ENCODE data around the gene PRSS37. TPM values are rescaled to one million over a fixed set of nuclear protein-coding genes. Genes with fewer than 3 reads are reported as not detected.

Gene PRSS37
- not detected in 2 replicates for total RNA-seq (ENCODE audit: low replicate concordance)

GRCh38 chr7:141841385-141841784 is at the start of gene PRSS37:
TSS of gene PRSS37 (minus strand) at chr7:141841485. CDS start at chr7:141841049, 436 bp downstream.

GRCh38 chr7:141789917-141790316 is 51.4 kb downstream of the PRSS37 start, which contains the start of gene TAS2R5:
TSS of gene TAS2R5 (plus strand) at chr7:141790217. CDS start at chr7:141790362, 145 bp downstream.

Other genes starting within 250 kb of the PRSS37 start
- gene DENND11, start 139.3 kb downstream of the PRSS37 start, total RNA-seq (ENCODE audit: low replicate concordance) = 7.2 and 13.7 TPM in 2 replicates
- gene WEE2, start 133.1 kb downstream of the PRSS37 start, total RNA-seq (ENCODE audit: low replicate concordance) = not detected in 2 replicates
- gene SSBP1, start 103.1 kb downstream of the PRSS37 start, total RNA-seq (ENCODE audit: low replicate concordance) = 77.3 and 178 TPM in 2 replicates
- gene TAS2R3, start 77.4 kb downstream of the PRSS37 start, total RNA-seq (ENCODE audit: low replicate concordance) = 0.68 and 1.8 TPM in 2 replicates
- 0.38 and 0.70 TPM in 2 replicates for gene TAS2R4, start 64.8 kb downstream of the PRSS37 start, total RNA-seq (ENCODE audit: low replicate concordance)
- 0.38 and 0.59 TPM in 2 replicates for gene TAS2R5, start 51.3 kb downstream of the PRSS37 start, total RNA-seq (ENCODE audit: low replicate concordance)
- gene OR9A4, start 74.9 kb upstream of the PRSS37 start, total RNA-seq (ENCODE audit: low replicate concordance) = not detected in 2 replicates
- not detected in 2 replicates for gene CLEC5A, start 105.5 kb upstream of the PRSS37 start, total RNA-seq (ENCODE audit: low replicate concordance)
- not detected in 2 replicates for gene TAS2R38, start 132.3 kb upstream of the PRSS37 start, total RNA-seq (ENCODE audit: low replicate concordance)
- gene MGAM, start 154.4 kb upstream of the PRSS37 start, total RNA-seq (ENCODE audit: low replicate concordance) = under 0.01 TPM in 2 replicates